Astrocyte (in vitro differentiated cells and primary cell): ENCODE measurements around the gene TENM3. TPM values are rescaled to one million over a fixed set of nuclear protein-coding genes. Genes with fewer than 3 reads are reported as not detected.

ENCODE experiments used
- DNase-seq: peaks from one replicate; pipeline ENCODE4 v3.0.0-alpha.2; 2010; ENCODE audit warnings: low read depth
- FAIRE-seq: peaks from 2 replicates; lab custom pipeline; 2011; peaks lifted over from hg19 to GRCh38; lab: Jason Lieb, UNC
- H2AFZ ChIP-seq: 2 replicates; pipeline ENCODE4 v1.6.0; 2012; ENCODE audit warnings: low read depth, low read length, inconsistent platforms
- H3K27ac ChIP-seq: 2 replicates; pipeline ENCODE4 v1.5.1; 2011; ENCODE audit warnings: low read depth, low read length, inconsistent platforms
- H3K27me3 ChIP-seq: 2 replicates; pipeline ENCODE4 v1.6.0; 2011; ENCODE audit warnings: low read length, inconsistent platforms; ENCODE audit not compliant: insufficient read depth
- H3K36me3 ChIP-seq: 2 replicates; pipeline ENCODE4 v1.5.1; 2011; ENCODE audit warnings: low read length, inconsistent platforms; ENCODE audit not compliant: insufficient read depth
- H3K4me1 ChIP-seq: 2 replicates; pipeline ENCODE4 v1.5.1; 2011; ENCODE audit warnings: low read length, inconsistent platforms; ENCODE audit not compliant: insufficient read depth
- H3K4me2 ChIP-seq: 2 replicates; pipeline ENCODE4 v1.6.0; 2012; ENCODE audit warnings: low read length, inconsistent platforms
- H3K4me3 ChIP-seq: 2 replicates; pipeline ENCODE4 v1.5.1; 2011; ENCODE audit warnings: low read depth, mild to moderate bottlenecking, low read length, inconsistent platforms; ENCODE audit not compliant: insufficient read depth
- H3K79me2 ChIP-seq: 2 replicates; pipeline ENCODE4 v1.6.0; 2012; ENCODE audit warnings: mild to moderate bottlenecking, low read length, inconsistent platforms; ENCODE audit not compliant: insufficient read depth
- H3K9ac ChIP-seq: 2 replicates; pipeline ENCODE4 v1.6.0; 2012; ENCODE audit warnings: mild to moderate bottlenecking, low read length, inconsistent platforms
- H3K9me3 ChIP-seq: 2 replicates; pipeline ENCODE4 v1.5.1; 2012; ENCODE audit warnings: low read depth, mild to moderate bottlenecking, low read length, inconsistent platforms; ENCODE audit not compliant: insufficient read depth
- H4K20me1 ChIP-seq: 2 replicates; pipeline ENCODE4 v1.6.0; 2012; ENCODE audit warnings: low read length, inconsistent platforms; ENCODE audit not compliant: insufficient read depth
- H3K27ac Mint-ChIP-seq: one replicate; pipeline ENCODE4 v1.8.0; 2021; ENCODE audit warnings: mild to moderate bottlenecking, mixed read lengths; ENCODE audit not compliant: unreplicated experiment
- H3K27me3 Mint-ChIP-seq: one replicate; pipeline ENCODE4 v1.8.0; 2021; ENCODE audit warnings: low read depth, mixed read lengths; ENCODE audit not compliant: unreplicated experiment
- H3K36me3 Mint-ChIP-seq: one replicate; pipeline ENCODE4 v1.8.0; 2021; ENCODE audit warnings: low read depth, mixed read lengths; ENCODE audit not compliant: unreplicated experiment
- H3K4me1 Mint-ChIP-seq: one replicate; pipeline ENCODE4 v1.8.0; 2021; ENCODE audit warnings: low read depth, mixed read lengths; ENCODE audit not compliant: unreplicated experiment
- H3K4me3 Mint-ChIP-seq: one replicate; pipeline ENCODE4 v1.8.0; 2021; ENCODE audit warnings: mild to moderate bottlenecking, moderate library complexity, mixed read lengths; ENCODE audit not compliant: unreplicated experiment
- H3K9me3 Mint-ChIP-seq: one replicate; pipeline ENCODE4 v1.8.0; 2021; ENCODE audit warnings: mild to moderate bottlenecking, mixed read lengths; ENCODE audit not compliant: unreplicated experiment
- CTCF ChIP-seq: IDR thresholded peaks from 2 replicates; pipeline ENCODE4 v1.5.1; 2011; ENCODE audit warnings: low read depth, mild to moderate bottlenecking, inconsistent platforms, low read length, moderate library complexity; ENCODE audit not compliant: insufficient read depth
- EZH2 ChIP-seq: IDR thresholded peaks from 2 replicates; pipeline ENCODE4 v1.6.1; 2012; ENCODE audit warnings: mild to moderate bottlenecking, low read length, inconsistent platforms; ENCODE audit not compliant: insufficient read depth
- total RNA-seq: library from RNA; stranded (reverse); gene quantifications from 2 replicates; pipeline ENCODE4 v1.2.1, GENCODE V29; 2021

Gene TENM3
- total RNA-seq, 1 donor from 2014 or later, result 127 TPM

- Mint-ChIP-seq H3K4me1 (peaks cover 42% of the 10 kb centered on the region), H3K9me3 (no peaks in the 10 kb centered on the region), H3K4me3 (no peak overlapping the region), H3K27me3 (no peaks in the 10 kb centered on the region), H3K36me3 (peaks cover 3% of the 10 kb centered on the region), H3K27ac (peak overlapping the region; percentile 64)
- H3K79me2 ChIP-seq, result peaks cover 16% of the 10 kb centered on the region
- FAIRE-seq, result peak; percentile 72
- TF ChIP-seq CTCF, result no peak
- no peak for TF ChIP-seq EZH2
- H2AFZ ChIP-seq, result peak overlapping the region; percentile 6
- H3K27ac ChIP-seq, result peak overlapping the region; percentile 54
- DNase-seq, result peak; percentile 90
- H4K20me1 ChIP-seq, result no peaks in the 10 kb centered on the region
- no peak overlapping the region for H3K4me3 ChIP-seq
- H3K27me3 ChIP-seq, result no peaks in the 10 kb centered on the region
- peaks cover 22% of the 10 kb centered on the region for H3K4me1 ChIP-seq
- H3K36me3 ChIP-seq, result no peaks in the 10 kb centered on the region
- H3K9ac ChIP-seq, result peak overlapping the region; percentile 36
- peak overlapping the region; percentile 59 for H3K4me2 ChIP-seq
- no peaks in the 10 kb centered on the region for H3K9me3 ChIP-seq
Observed at GRCh38 chr4:182555997-182556418, 312.8 kb downstream of the TENM3 start.

GRCh38 chr4:182556580-182556979 is 313.4 kb downstream of the TENM3 start:
- Mint-ChIP-seq H3K36me3 (peaks cover 3% of the 10 kb centered on the region), H3K27ac (no peak overlapping the region), H3K27me3 (no peaks in the 10 kb centered on the region), H3K4me3 (no peak overlapping the region), H3K4me1 (peaks cover 42% of the 10 kb centered on the region), H3K9me3 (no peaks in the 10 kb centered on the region)
- Histone ChIP-seq H3K27ac (peak overlapping the region; percentile 54), H4K20me1 (no peaks in the 10 kb centered on the region), H3K27me3 (no peaks in the 10 kb centered on the region), H3K9ac (no peak overlapping the region), H2AFZ (no peak overlapping the region), H3K36me3 (no peaks in the 10 kb centered on the region), H3K9me3 (no peaks in the 10 kb centered on the region), H3K4me1 (peaks cover 22% of the 10 kb centered on the region), H3K4me2 (peak overlapping the region; percentile 56), H3K79me2 (peaks cover 16% of the 10 kb centered on the region), H3K4me3 (no peak overlapping the region)
- peak; percentile 83 for DNase-seq
- no peak for FAIRE-seq
- no peak for TF ChIP-seq EZH2
- no peak for TF ChIP-seq CTCF

- H3K4me3 ChIP-seq, result peak overlapping the region; percentile 37
- no peaks in the 10 kb centered on the region for H3K36me3 ChIP-seq
- Mint-ChIP-seq H3K27me3 (no peaks in the 10 kb centered on the region), H3K36me3 (peaks cover 7% of the 10 kb centered on the region), H3K4me1 (peaks cover 38% of the 10 kb centered on the region), H3K27ac (peak overlapping the region; percentile 63), H3K4me3 (peak overlapping the region; percentile 63), H3K9me3 (no peaks in the 10 kb centered on the region)
- peak overlapping the region; percentile 60 for H3K27ac ChIP-seq
- H2AFZ ChIP-seq, result peak overlapping the region; percentile 1
- peak overlapping the region; percentile 76 for H3K4me2 ChIP-seq
- peak overlapping the region; percentile 75 for H3K9ac ChIP-seq
- DNase-seq, result peak; percentile 65
- TF ChIP-seq EZH2, result no peak
- TF ChIP-seq CTCF, result peak; percentile 19
- H3K79me2 ChIP-seq, result peaks cover 13% of the 10 kb centered on the region
- peak; percentile 26 for FAIRE-seq
- peaks cover 22% of the 10 kb centered on the region for H3K4me1 ChIP-seq
- no peaks in the 10 kb centered on the region for H3K27me3 ChIP-seq
- no peaks in the 10 kb centered on the region for H3K9me3 ChIP-seq
- no peaks in the 10 kb centered on the region for H4K20me1 ChIP-seq
Observed at GRCh38 chr4:182560358-182560757, 317.2 kb downstream of the TENM3 start.
